ENCODE results near the gene EIF5A.

DNA sequence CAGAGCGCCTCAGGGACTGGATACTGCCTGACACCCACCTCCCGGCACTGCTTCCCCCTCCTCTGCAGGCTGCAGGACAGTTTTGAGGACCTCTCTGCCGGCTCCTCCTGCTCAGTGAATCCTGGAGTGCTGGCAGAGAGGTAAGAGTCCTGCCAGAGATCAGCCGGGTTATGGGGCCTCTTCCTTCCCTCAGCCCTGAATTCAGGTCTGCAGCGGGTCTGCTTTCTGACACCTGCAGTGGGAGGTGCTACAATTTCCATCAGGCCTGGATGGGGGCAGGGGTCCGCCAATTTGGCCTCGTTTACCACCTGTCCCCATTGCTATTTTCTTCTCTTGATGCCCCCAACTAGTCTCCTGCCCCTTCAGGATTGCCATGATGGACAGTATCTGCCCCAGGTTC is 24.7 kb downstream of the EIF5A start:
- TF ChIP-seq, protein P1, sequence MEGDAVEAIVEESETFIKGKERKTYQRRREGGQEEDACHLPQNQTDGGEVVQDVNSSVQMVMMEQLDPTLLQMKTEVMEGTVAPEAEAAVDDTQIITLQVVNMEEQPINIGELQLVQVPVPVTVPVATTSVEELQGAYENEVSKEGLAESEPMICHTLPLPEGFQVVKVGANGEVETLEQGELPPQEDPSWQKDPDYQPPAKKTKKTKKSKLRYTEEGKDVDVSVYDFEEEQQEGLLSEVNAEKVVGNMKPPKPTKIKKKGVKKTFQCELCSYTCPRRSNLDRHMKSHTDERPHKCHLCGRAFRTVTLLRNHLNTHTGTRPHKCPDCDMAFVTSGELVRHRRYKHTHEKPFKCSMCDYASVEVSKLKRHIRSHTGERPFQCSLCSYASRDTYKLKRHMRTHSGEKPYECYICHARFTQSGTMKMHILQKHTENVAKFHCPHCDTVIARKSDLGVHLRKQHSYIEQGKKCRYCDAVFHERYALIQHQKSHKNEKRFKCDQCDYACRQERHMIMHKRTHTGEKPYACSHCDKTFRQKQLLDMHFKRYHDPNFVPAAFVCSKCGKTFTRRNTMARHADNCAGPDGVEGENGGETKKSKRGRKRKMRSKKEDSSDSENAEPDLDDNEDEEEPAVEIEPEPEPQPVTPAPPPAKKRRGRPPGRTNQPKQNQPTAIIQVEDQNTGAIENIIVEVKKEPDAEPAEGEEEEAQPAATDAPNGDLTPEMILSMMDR (IDR thresholded peaks at IDR 0.05) = no peak
- TF ChIP-seq POLR2A (IDR thresholded peaks at IDR 0.05) = no peak
